RWPE2 (cell line): ENCODE results near the gene IQCF5.
"Not testable (repeated sequence)": the region's sequence is repeated elsewhere in the genome, so short reads cannot be mapped to it uniquely, and the experiment has no call there.

Source experiments
- ATAC-seq: fragments of 200-7000 bp; cut with Tn5 transposase; 3 replicates; pipeline ENCODE4 v1.9.1; 2021; ENCODE audit warnings: low read depth
- DNase-seq: peaks from one replicate; pipeline ENCODE4 v3.0.0-alpha.2; 2020; ENCODE audit warnings: low spot score
- H3K27ac ChIP-seq: fragments of 450-650 bp; 2 replicates; pipeline ENCODE4 v1.5.1; 2017; ENCODE audit warnings: mild to moderate bottlenecking; ENCODE audit not compliant: poor library complexity, severe bottlenecking
- H3K27me3 ChIP-seq: fragments of 250-450 bp; sonication (Bioruptor Pico); 2 replicates; pipeline ENCODE4 v1.5.1; 2021; ENCODE audit warnings: mild to moderate bottlenecking, moderate library complexity; ENCODE audit not compliant: insufficient read depth, poor library complexity, severe bottlenecking
- H3K36me3 ChIP-seq: fragments of 250-450 bp; sonication (Bioruptor Pico); 2 replicates; pipeline ENCODE4 v1.5.1; 2020; ENCODE audit warnings: low read depth, mild to moderate bottlenecking, moderate library complexity
- H3K4me1 ChIP-seq: fragments of 250-450 bp; sonication (Bioruptor Pico); 2 replicates; pipeline ENCODE4 v1.5.1; 2021; ENCODE audit warnings: mild to moderate bottlenecking, moderate library complexity; ENCODE audit not compliant: insufficient read depth, poor library complexity, severe bottlenecking
- H3K4me3 ChIP-seq: fragments of 250-450 bp; sonication (Bioruptor Pico); 2 replicates; pipeline ENCODE4 v1.5.1; 2021; ENCODE audit warnings: mild to moderate bottlenecking, moderate library complexity; ENCODE audit not compliant: severe bottlenecking
- H3K9me3 ChIP-seq: fragments of 250-450 bp; sonication (Bioruptor Pico); 2 replicates; pipeline ENCODE4 v1.5.1; 2021; ENCODE audit warnings: mild to moderate bottlenecking, moderate library complexity; ENCODE audit not compliant: severe bottlenecking
- CTCF ChIP-seq: fragments of 450-650 bp; IDR thresholded peaks from one replicate; pipeline ENCODE4 v1.5.1; 2017; ENCODE audit warnings: mild to moderate bottlenecking, moderate library complexity; ENCODE audit not compliant: poor library complexity, severe bottlenecking

Gene IQCF5

GRCh38 chr3:51862886-51863285 lies 12.5 kb downstream of the IQCF5 start:
- Histone ChIP-seq H3K27me3 (peaks cover 5% of the 10 kb centered on the region), H3K9me3 (no peaks in the 10 kb centered on the region), H3K36me3 (no peaks in the 10 kb centered on the region), H3K4me1 (no peaks in the 10 kb centered on the region), H3K27ac (no peak overlapping the region), H3K4me3 (no peak overlapping the region)
- ATAC-seq (no peak), DNase-seq (no peak)
- no peak for TF ChIP-seq CTCF

GRCh38 chr3:51860703-51861665 lies 14.4 kb downstream of the IQCF5 start, which contains the start of gene IQCF2:
TSS of gene IQCF2 (plus strand) at chr3:51861615. CDS start at chr3:51861667, 52 bp downstream.
- DNase-seq (no peak), ATAC-seq (no peak)
- H3K4me1 ChIP-seq = no peaks in the 10 kb centered on the region
- H3K9me3 ChIP-seq = no peaks in the 10 kb centered on the region
- H3K4me3 ChIP-seq = no peak within 1 kb of the TSS
- no peaks in the 10 kb centered on the region for H3K36me3 ChIP-seq
- no peak within 1 kb of the TSS for H3K27ac ChIP-seq
- no peak for TF ChIP-seq CTCF
- H3K27me3 ChIP-seq = no peaks in the 10 kb centered on the region

DNA sequence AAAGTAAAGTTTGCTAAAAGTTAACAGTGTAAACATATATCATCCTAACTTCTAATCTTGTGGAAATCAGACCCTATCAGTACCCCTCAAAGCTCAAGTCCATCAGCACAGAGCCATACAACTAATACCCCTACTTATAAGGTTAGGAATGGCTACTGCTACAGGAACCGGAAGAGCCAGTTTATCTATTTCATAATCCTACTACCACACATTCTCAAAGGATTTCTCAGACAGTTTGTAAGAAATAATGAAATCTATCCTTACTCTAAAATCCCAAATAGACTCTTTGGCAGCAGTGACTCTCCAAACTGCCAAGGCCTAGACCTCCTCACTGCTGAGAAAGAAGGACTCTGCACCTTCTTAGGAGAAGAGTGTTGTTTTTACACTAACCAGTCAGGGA lies 20.0 kb downstream of the IQCF5 start:
- ATAC-seq, H3K9me3 ChIP-seq, H3K4me1 ChIP-seq, H3K4me3 ChIP-seq, H3K27me3 ChIP-seq, H3K27ac ChIP-seq, DNase-seq, H3K36me3 ChIP-seq: not testable (repeated sequence)

GRCh38 chr3:51845129-51845528 lies 30.3 kb downstream of the IQCF5 start:
- H3K9me3 ChIP-seq = no peaks in the 10 kb centered on the region
- DNase-seq (no peak), ATAC-seq (no peak)
- H3K4me3 ChIP-seq = no peak overlapping the region
- H3K4me1 ChIP-seq = no peaks in the 10 kb centered on the region
- H3K27ac ChIP-seq = no peak overlapping the region
- H3K27me3 ChIP-seq = peaks cover 3% of the 10 kb centered on the region
- no peak for TF ChIP-seq CTCF
- no peaks in the 10 kb centered on the region for H3K36me3 ChIP-seq

DNA sequence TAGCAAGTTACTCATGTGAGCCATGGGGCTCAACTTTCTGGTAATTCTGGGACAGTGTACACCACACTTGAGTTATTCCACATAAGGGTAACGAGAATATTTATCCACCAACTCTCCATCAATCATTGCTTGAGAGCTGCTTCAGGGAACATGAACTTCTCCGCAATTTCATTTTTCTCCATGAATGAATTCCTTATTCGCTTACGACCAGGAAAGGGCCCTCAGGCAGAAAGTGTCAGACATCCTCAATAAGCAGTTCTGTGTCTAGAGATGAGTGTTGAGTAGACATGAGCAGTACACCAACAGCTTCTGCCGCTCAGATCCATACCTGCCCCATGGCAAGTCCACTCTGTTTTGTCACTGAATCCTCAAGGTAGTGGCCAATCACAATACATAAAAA lies 38.8 kb downstream of the IQCF5 start:
- no peak overlapping the region for H3K4me3 ChIP-seq
- peaks cover 10% of the 10 kb centered on the region for H3K27me3 ChIP-seq
- no peak overlapping the region for H3K27ac ChIP-seq
- DNase-seq = no peak
- H3K4me1 ChIP-seq = no peaks in the 10 kb centered on the region
- H3K36me3 ChIP-seq = no peaks in the 10 kb centered on the region
- no peak for ATAC-seq
- peaks cover 3% of the 10 kb centered on the region for H3K9me3 ChIP-seq
- no peak for TF ChIP-seq CTCF
